GM12872 (cell line): Measurements from ENCODE around the gene SYCE3.

Experiments used
- CTCF ChIP-seq: IDR thresholded peaks from 3 replicates; pipeline ENCODE4 v1.5.1; 2011; ENCODE audit warnings: low read depth, mild to moderate bottlenecking, low read length, moderate library complexity; ENCODE audit not compliant: insufficient read depth

SYCE3 gene

GRCh38 chr22:50523806-50524675 is 38.7 kb downstream of the SYCE3 start:
- no peak for TF ChIP-seq CTCF

GRCh38 chr22:50523458-50523805 is 39.3 kb downstream of the SYCE3 start:
- no peak for TF ChIP-seq CTCF

DNA sequence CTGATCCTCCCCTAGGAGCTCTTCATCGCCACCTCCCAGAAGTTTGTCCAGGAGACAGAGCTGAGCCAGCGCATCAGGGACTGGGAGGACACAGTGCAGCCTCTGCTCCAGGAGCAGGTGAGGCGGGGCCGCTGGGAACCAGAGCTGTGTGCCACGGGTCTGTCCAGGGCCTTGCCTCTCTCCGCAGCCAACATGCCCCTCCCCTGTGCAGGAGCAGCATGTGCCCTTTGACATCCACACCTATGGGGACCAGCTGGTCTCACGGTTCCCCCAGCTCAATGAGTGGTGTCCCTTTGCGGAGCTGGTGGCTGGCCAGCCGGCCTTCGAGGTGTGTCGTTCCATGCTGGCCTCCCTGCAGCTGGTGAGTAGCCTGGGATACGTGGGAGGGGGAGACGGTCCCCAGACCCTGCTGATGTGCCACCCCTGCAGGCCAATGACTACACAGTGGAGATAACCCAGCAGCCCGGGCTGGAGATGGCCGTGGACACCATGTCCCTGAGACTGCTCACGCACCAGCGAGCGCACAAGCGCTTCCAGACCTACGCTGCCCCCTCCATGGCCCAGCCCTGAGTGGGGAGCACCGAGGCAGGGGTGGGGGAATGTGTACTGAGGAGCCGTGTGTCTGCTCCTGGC is 39.8 kb downstream of the SYCE3 start:
- TF ChIP-seq CTCF = no peak

- no peak for TF ChIP-seq CTCF
These were observed 40.4 kb downstream of the SYCE3 start for GRCh38 chr22:50522208-50522805.

DNA sequence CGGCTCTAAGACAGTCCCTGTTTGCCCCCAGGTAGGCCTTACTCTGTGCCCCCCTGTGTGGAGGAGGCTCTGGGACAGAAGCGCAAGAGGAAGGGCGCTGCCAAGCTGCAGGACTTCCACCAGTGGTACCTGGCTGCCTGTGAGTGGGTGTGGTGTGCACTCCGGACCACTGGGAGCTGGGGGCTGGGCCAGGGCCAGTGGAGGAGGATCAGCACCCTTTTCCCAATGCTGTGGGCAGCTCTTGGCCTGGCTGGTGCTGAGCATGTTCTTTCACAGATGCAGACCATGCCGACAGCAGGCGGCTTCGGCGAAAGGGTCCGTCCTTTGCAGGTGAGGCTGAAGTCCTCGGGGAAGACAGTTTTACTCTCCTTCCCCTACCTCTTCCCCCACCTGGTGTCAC is 41.0 kb downstream of the SYCE3 start:
- TF ChIP-seq CTCF = no peak

DNA sequence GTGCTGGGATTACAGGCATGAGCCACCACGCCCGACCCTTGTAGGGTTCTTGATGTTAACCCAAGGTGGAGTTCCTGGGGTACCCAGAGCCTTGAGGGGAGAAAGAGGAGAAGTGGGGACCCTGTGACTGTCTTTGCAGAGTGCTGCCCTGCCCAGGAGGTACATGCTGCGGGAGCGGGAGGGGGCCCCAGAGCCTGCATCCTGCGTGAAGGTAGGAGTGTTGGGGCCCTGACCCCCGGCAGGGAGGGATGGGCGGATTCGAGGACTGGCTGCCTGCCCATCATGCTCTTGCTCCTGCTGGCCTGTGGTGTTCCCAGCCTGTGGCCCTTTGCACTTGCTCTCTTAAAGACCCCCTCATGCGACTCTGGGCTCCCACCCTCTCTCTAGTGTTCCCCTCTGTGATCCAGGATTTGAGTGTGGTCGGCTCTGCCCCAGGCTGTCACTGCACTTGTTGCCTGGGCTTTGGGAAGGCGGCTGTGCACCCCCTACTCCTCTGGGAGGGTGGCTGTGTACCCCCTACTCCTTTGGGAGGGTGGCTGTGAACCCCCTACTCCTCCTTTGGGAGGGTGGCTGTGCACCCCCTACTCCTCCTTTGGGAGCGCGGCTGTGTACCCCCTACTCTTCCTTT is 41.8 kb downstream of the SYCE3 start:
- no peak for TF ChIP-seq CTCF

DNA sequence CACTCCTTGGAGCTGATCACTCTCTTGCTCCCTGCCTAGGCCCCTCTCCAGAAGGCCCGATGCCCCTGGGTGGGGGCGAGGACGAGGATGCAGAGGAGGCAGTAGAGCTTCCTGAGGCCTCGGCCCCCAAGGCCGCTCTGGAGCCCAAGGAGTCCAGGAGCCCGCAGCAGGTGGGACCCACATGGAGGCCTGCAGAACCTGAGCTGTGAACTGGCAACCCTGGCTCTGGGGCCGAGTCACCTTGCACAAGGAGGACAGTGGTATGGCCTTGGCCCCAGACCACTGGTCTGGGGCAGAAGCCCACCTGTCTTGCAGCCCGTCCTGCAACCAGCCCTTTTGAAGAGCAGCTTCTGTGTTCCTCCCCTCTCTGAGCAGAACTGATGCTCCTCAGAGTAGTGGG is 43.6 kb downstream of the SYCE3 start:
- TF ChIP-seq CTCF = no peak
